SK-N-SH (cell line): Measurements from ENCODE around the gene GID4. TPM values are rescaled to one million over a fixed set of nuclear protein-coding genes. Genes with fewer than 3 reads are reported as not detected.

ENCODE experiments used
- CTCF ChIA-PET: fragments of 300-600, 350-600 bp; formaldehyde crosslinking; extraction: SDS; loops from one replicate; lab custom pipeline; 2021; lab: Yijun Ruan, JAX
- POLR2A ChIA-PET: fragments of 350-600 bp; sonication (Branson Sonifier 250); formaldehyde crosslinking; extraction: SDS; loops from one replicate; lab custom pipeline; 2020; ENCODE audit warnings: antibody characterized with exemption, inconsistent platforms; lab: Yijun Ruan, JAX
- DNase-seq: peaks from one replicate; pipeline ENCODE4 v3.0.0; 2012
- H2AFZ ChIP-seq: fragments of 200-600 bp; sonication (generic); 2 replicates; pipeline ENCODE4 v1.8.1; 2016; ENCODE audit warnings: antibody characterized with exemption, mild to moderate bottlenecking, low read depth
- H3F3A ChIP-seq: fragments of 200-600 bp; sonication (generic); replicated peaks from 2 replicates; pipeline ENCODE3; 2016; ENCODE audit warnings: antibody characterized with exemption, mild to moderate bottlenecking; ENCODE audit not compliant: insufficient read depth
- H3K27ac ChIP-seq, 2 experiments: fragments of 200-500 bp in 1 of 2; fragments of 200-600 bp in 1 of 2; sonication (Bioruptor generic) in 1 of 2; sonication (generic), shearing (Covaris generic) in 1 of 2; 2 replicates each; pipeline versions ENCODE4 v1.5.1 to v1.6.1; 2014 to 2016; ENCODE audit warnings: low read depth in 2 of 2, inconsistent platforms in 1 of 2, low read length in 1 of 2, mild to moderate bottlenecking in 1 of 2, mixed read lengths in 1 of 2
- H3K27me3 ChIP-seq: fragments of 200-600 bp; sonication (generic), shearing (Covaris generic); 2 replicates; pipeline ENCODE4 v1.6.1; 2016; ENCODE audit warnings: mixed run types; ENCODE audit not compliant: insufficient read depth
- H3K36me3 ChIP-seq, 2 experiments: fragments of 200-500 bp in 1 of 2; fragments of 200-600 bp in 1 of 2; sonication (Bioruptor generic) in 1 of 2; sonication (generic) in 1 of 2; replicated peaks in 1 of 2; 2 replicates each; pipeline versions ENCODE3 to v1.5.1; 2014 to 2016; ENCODE audit warnings: low read length in 1 of 2, mild to moderate bottlenecking in 1 of 2; ENCODE audit not compliant: insufficient read depth in 2 of 2, control insufficient read depth in 1 of 2
- H3K4me1 ChIP-seq, 2 experiments: fragments of 200-500 bp in 1 of 2; fragments of 200-600 bp in 1 of 2; sonication (Bioruptor generic) in 1 of 2; sonication (generic), shearing (Covaris generic) in 1 of 2; 2 replicates each; pipeline versions ENCODE4 v1.5.1 to v1.6.1; 2014 to 2016; ENCODE audit warnings: low read depth in 1 of 2, low read length in 1 of 2, mixed run types in 1 of 2; ENCODE audit not compliant: insufficient read depth in 2 of 2, control insufficient read depth in 1 of 2
- H3K4me2 ChIP-seq: fragments of 200-600 bp; sonication (generic), shearing (Covaris generic); 2 replicates; pipeline ENCODE4 v1.6.1; 2017; ENCODE audit warnings: mixed run types
- H3K4me3 ChIP-seq, 2 experiments: fragments of 200-500 bp in 1 of 2; fragments of 200-600 bp in 1 of 2; sonication (Bioruptor generic) in 1 of 2; sonication (generic), shearing (Covaris generic) in 1 of 2; 2 replicates each; pipeline versions ENCODE4 v1.5.1 to v1.8.1; 2014 to 2016; ENCODE audit warnings: low read depth in 2 of 2, inconsistent platforms in 1 of 2, low read length in 1 of 2, mild to moderate bottlenecking in 1 of 2, mixed read lengths in 1 of 2, moderate library complexity in 1 of 2
- H3K79me2 ChIP-seq: fragments of 200-600 bp; sonication (generic); 2 replicates; pipeline ENCODE4 v1.8.1; 2017; ENCODE audit warnings: mild to moderate bottlenecking; ENCODE audit not compliant: insufficient read depth
- H3K9ac ChIP-seq: fragments of 200-600 bp; sonication (generic); 2 replicates; pipeline ENCODE4 v1.6.1; 2017; ENCODE audit warnings: mixed run types
- H3K9me2 ChIP-seq: fragments of 200-600 bp; sonication (generic); 2 replicates; pipeline ENCODE4 v1.6.1; 2017; ENCODE audit warnings: mixed run types
- H3K9me3 ChIP-seq: fragments of 200-600 bp; sonication (generic); 2 replicates; pipeline ENCODE4 v1.6.1; 2017; ENCODE audit warnings: mixed run types, mild to moderate bottlenecking, moderate library complexity
- H4K20me1 ChIP-seq: fragments of 200-600 bp; sonication (generic); 2 replicates; pipeline ENCODE4 v1.6.1; 2017; ENCODE audit warnings: mild to moderate bottlenecking, mixed run types; ENCODE audit not compliant: insufficient read depth
- CHD2 ChIP-seq: fragments of 150-350 bp; IDR thresholded peaks from 2 replicates; pipeline ENCODE4 v1.6.1; 2018; ENCODE audit warnings: low read length; ENCODE audit not compliant: partially characterized antibody
- FOXM1 ChIP-seq: IDR thresholded peaks from 2 replicates; pipeline ENCODE4 v1.4.0; 2012; ENCODE audit warnings: low read depth, mild to moderate bottlenecking
- GATA2 ChIP-seq: sonication (generic); formaldehyde crosslinking; IDR thresholded peaks from 2 replicates; pipeline ENCODE4 v1.5.0; 2020; ENCODE audit warnings: mild to moderate bottlenecking, missing genetic modification reagents
- JUND ChIP-seq: IDR thresholded peaks from 2 replicates; pipeline ENCODE4 v1.4.0; 2012
- MXI1 ChIP-seq: IDR thresholded peaks from 2 replicates; pipeline ENCODE4 v1.6.1; 2012; ENCODE audit warnings: mild to moderate bottlenecking, low read depth, low read length, improper control_type of control experiment
- NFIC ChIP-seq: IDR thresholded peaks from 2 replicates; pipeline ENCODE4 v1.4.0; 2012; ENCODE audit warnings: borderline replicate concordance
- POLR2AphosphoS5 ChIP-seq: IDR thresholded peaks from 2 replicates; pipeline ENCODE4 v1.6.1; 2012; ENCODE audit warnings: low read depth, low read length
- RAD21 ChIP-seq: IDR thresholded peaks from 2 replicates; pipeline ENCODE4 v1.6.1; 2012; ENCODE audit warnings: mild to moderate bottlenecking, low read length
- RCOR1 ChIP-seq: fragments of 150-350 bp; IDR thresholded peaks from 2 replicates; pipeline ENCODE4 v1.6.1; 2017; ENCODE audit warnings: antibody characterized with exemption, low read length
- REST ChIP-seq: IDR thresholded peaks from 2 replicates; pipeline ENCODE4 v1.6.1; 2012; ENCODE audit warnings: mild to moderate bottlenecking, low read depth, low read length, moderate library complexity
- RXRA ChIP-seq: IDR thresholded peaks from 2 replicates; pipeline ENCODE4 v1.4.0; 2012; ENCODE audit warnings: low read depth, mild to moderate bottlenecking, borderline replicate concordance
- SMC3 ChIP-seq: IDR thresholded peaks from 2 replicates; pipeline ENCODE4 v1.6.1; 2012; ENCODE audit warnings: low read depth, low read length, improper control_type of control experiment
- ZBTB33 ChIP-seq: IDR thresholded peaks from 2 replicates; pipeline ENCODE4 v1.4.0; 2012; ENCODE audit warnings: low read depth, borderline replicate concordance
- WGBS: methylation state at CpG from one replicate; pipeline ENCODE4 v1.1.6; 2017; ENCODE audit warnings: low lambda C conversion rate; 5-methylcytosine and 5-hydroxymethylcytosine counted together
- polyA plus RNA-seq, 3 experiments: library from polyadenylated mRNA; depleted of rRNA; stranded (reverse); fragments of >200 nt; gene quantifications; 2 replicates each; pipeline ENCODE4 v1.2.3, GENCODE V29; 2012

Gene GID4
- polyA plus RNA-seq, 1 of the 3 experiments (the other 2 are of a cell fraction), result 4.3 TPM

GRCh38 chr17:17998934-17999333 lies 40.3 kb upstream of the GID4 start:
- 83% methylated on average over 5 of the region's 8 CpGs for WGBS
- Histone ChIP-seq H2AFZ (no peak overlapping the region), H3K4me2 (no peak overlapping the region), H3K4me3 (no peak overlapping the region), H4K20me1 (no peaks in the 10 kb centered on the region), H3K79me2 (no peaks in the 10 kb centered on the region), H3K9me2 (no peaks in the 10 kb centered on the region), H3K27me3 (no peaks in the 10 kb centered on the region), H3K4me1 (peaks cover 0 to 23% of the 10 kb centered on the region in 2 experiments; a peak in 1 of 4 replicates), H3K9me3 (no peaks in the 10 kb centered on the region), H3F3A (no peaks in the 10 kb centered on the region), H3K9ac (no peak overlapping the region), H3K36me3 (no peaks in the 10 kb centered on the region), H3K27ac (no peak overlapping the region)
- ChIA-PET POLR2A (no interaction called here), CTCF (interaction anchor here (1.5 kb wide), 2 partner anchors 11 to 30 kb away, joined by 3 read pairs; no protein-coding TSS in a partner anchor)
- no peak for DNase-seq
- TF ChIP-seq REST (no peak), CHD2 (no peak), RXRA (no peak), JUND (no peak), GATA2 (no peak), POLR2AphosphoS5 (no peak), RCOR1 (no peak), NFIC (no peak), ZBTB33 (no peak), SMC3 (no peak), MXI1 (no peak), RAD21 (no peak)

- Histone ChIP-seq H3K9me3 (no peaks in the 10 kb centered on the region), H3K4me3 (no peak overlapping the region), H3K4me2 (no peak overlapping the region), H3F3A (no peaks in the 10 kb centered on the region), H4K20me1 (no peaks in the 10 kb centered on the region), H3K9me2 (no peaks in the 10 kb centered on the region), H3K79me2 (no peaks in the 10 kb centered on the region), H3K9ac (no peak overlapping the region), H2AFZ (no peak overlapping the region), H3K27me3 (no peaks in the 10 kb centered on the region), H3K36me3 (no peaks in the 10 kb centered on the region), H3K27ac (no peak overlapping the region), H3K4me1 (peaks cover 0 to 17% of the 10 kb centered on the region in 2 experiments; a peak in 1 of 4 replicates)
- ChIA-PET CTCF (interaction anchor here (1.0 to 1.5 kb wide), 3 partner anchors 10 to 109 kb away, joined by 3 read pairs; no protein-coding TSS in a partner anchor), POLR2A (no interaction called here)
- no peak for TF ChIP-seq FOXM1
- 88% methylated on average over 9 of the region's 9 CpGs for WGBS
- no peak for DNase-seq
Observed at GRCh38 chr17:17999364-18000029, 39.7 kb upstream of the GID4 start.
